Stimulated activated CD8-positive, alpha-beta memory T cell treated with anti-CD3 and anti-CD28 coated beads, Interleukin-2, amount 100 ng/mL, for 48 hours (primary cell): Measurements from ENCODE around the gene ACAP3.
A peak's percentile ranks its signal among the peaks of the same experiment; 100 is the strongest.
"Not testable (repeated sequence)": the region's sequence is repeated elsewhere in the genome, so short reads cannot be mapped to it uniquely, and the experiment has no call there.

Experiments
- DNase-seq, 2 donors: peaks; one replicate each; pipeline ENCODE4 v3.0.0-alpha.2; 2020; ENCODE audit warnings: low read depth in 2 of 2

Gene ACAP3

GRCh38 chr1:1330366-1331067 is 22.8 kb upstream of the ACAP3 start:
- DNase-seq, result no peak

- no peak for DNase-seq
Observed at GRCh38 chr1:1329304-1330210, 21.8 kb upstream of the ACAP3 start.

- no peak for DNase-seq
Observed at GRCh38 chr1:1328254-1328653, 20.5 kb upstream of the ACAP3 start.

GRCh38 chr1:1327291-1327690 is 19.6 kb upstream of the ACAP3 start:
- DNase-seq, result no peak

GRCh38 chr1:1326075-1326605 is 18.4 kb upstream of the ACAP3 start:
- no peak for DNase-seq

- DNase-seq, result no peak
Observed at GRCh38 chr1:1325288-1326074, 17.8 kb upstream of the ACAP3 start.

GRCh38 chr1:1324524-1325287 is 17.0 kb upstream of the ACAP3 start, which contains the start of the genes CPTP and INTS11:
CPTP (plus strand) TSS chr1:1324802; CDS start chr1:1326911, 2,109 bp downstream.
INTS11 (minus strand) TSS chr1:1324660; CDS start chr1:1324608, 52 bp downstream.
- peak; percentile 95 to 96 for DNase-seq

GRCh38 chr1:1324084-1324523 is 16.4 kb upstream of the ACAP3 start:
- no peak for DNase-seq

GRCh38 chr1:1322952-1323351 is 15.2 kb upstream of the ACAP3 start:
- no peak for DNase-seq

- DNase-seq, result no peak
Observed at GRCh38 chr1:1322418-1322817, 14.7 kb upstream of the ACAP3 start.

- DNase-seq, result no peak
Observed at GRCh38 chr1:1321477-1321876, 13.7 kb upstream of the ACAP3 start.

- DNase-seq, result no peak
Observed at GRCh38 chr1:1320666-1321448, 13.1 kb upstream of the ACAP3 start.

GRCh38 chr1:1319646-1319941 is 11.9 kb upstream of the ACAP3 start:
- no peak for DNase-seq

- DNase-seq, result no peak
Observed at GRCh38 chr1:1318777-1319645, 11.3 kb upstream of the ACAP3 start.

- no peak for DNase-seq
Observed at GRCh38 chr1:1318131-1318652, 10.5 kb upstream of the ACAP3 start.

- DNase-seq, result no peak
Observed at GRCh38 chr1:1317420-1317819, 9.7 kb upstream of the ACAP3 start.

- DNase-seq, result not testable (repeated sequence)
Observed at GRCh38 chr1:1316199-1316598, 8.5 kb upstream of the ACAP3 start.

- DNase-seq, result no peak
Observed at GRCh38 chr1:1315435-1315954, 7.8 kb upstream of the ACAP3 start.
